Panc1 (cell line): ENCODE data around the gene KCNC1. TPM values are rescaled to one million over a fixed set of nuclear protein-coding genes. Genes with fewer than 3 reads are reported as not detected.

Experiments
- ATAC-seq: fragments of 200-7000 bp; cut with Tn5 transposase; 2 replicates; pipeline ENCODE4 v1.9.1; 2020; ENCODE audit warnings: mild to moderate bottlenecking, moderate library complexity
- BruUV-seq: library from RNA; stranded (reverse); fragments of 400-500 nt; replicated peaks from 2 replicates; lab custom pipeline; 2021; lab: Mats Ljungman, UMichigan
- CTCF ChIA-PET: fragments of 300-600 bp; sonication (Branson Sonifier 250); formaldehyde crosslinking; loops from one replicate; lab custom pipeline; 2022; ENCODE audit warnings: antibody characterized with exemption; lab: Charles Lee
- POLR2A ChIA-PET: fragments of 300-600 bp; sonication (Branson Sonifier 250); formaldehyde crosslinking; loops from one replicate; lab custom pipeline; 2022; ENCODE audit warnings: antibody characterized with exemption; lab: Charles Lee
- DNase-seq: peaks from one replicate; pipeline ENCODE4 v3.0.0-alpha.2; 2010; ENCODE audit warnings: low read depth, low spot score
- H3K27ac ChIP-seq: 2 replicates; pipeline ENCODE4 v1.5.1; 2011; ENCODE audit warnings: mild to moderate bottlenecking, low read length, inconsistent platforms
- H3K27me3 ChIP-seq: fragments of 200-500 bp; sonication (Bioruptor generic); 2 replicates; pipeline ENCODE4 v1.6.0; 2014; ENCODE audit warnings: low read length, inconsistent platforms; ENCODE audit not compliant: control insufficient read depth, insufficient read depth
- H3K36me3 ChIP-seq: fragments of 200-500 bp; sonication (Bioruptor generic); 2 replicates; pipeline ENCODE4 v1.5.1; 2014; ENCODE audit warnings: inconsistent platforms, mild to moderate bottlenecking, low read length, moderate library complexity; ENCODE audit not compliant: control insufficient read depth, insufficient read depth
- H3K4me1 ChIP-seq: 2 replicates; pipeline ENCODE4 v1.5.1; 2011; ENCODE audit warnings: inconsistent platforms, mild to moderate bottlenecking, low read length, moderate library complexity; ENCODE audit not compliant: control insufficient read depth, insufficient read depth
- H3K4me3 ChIP-seq, 2 experiments: 2 replicates each; pipeline ENCODE4 v1.5.1; 2011 to 2012; ENCODE audit warnings: low read depth in 2 of 2, low read length in 2 of 2, mild to moderate bottlenecking in 2 of 2, inconsistent platforms in 1 of 2, moderate library complexity in 1 of 2
- H3K9me3 ChIP-seq: fragments of 200-500 bp; sonication (Bioruptor generic); 2 replicates; pipeline ENCODE4 v1.5.1; 2014; ENCODE audit warnings: low read depth, mild to moderate bottlenecking, inconsistent platforms, low read length, moderate library complexity; ENCODE audit not compliant: control insufficient read depth, insufficient read depth
- POLR2AphosphoS5 ChIP-seq: IDR thresholded peaks from 2 replicates; pipeline ENCODE4 v1.6.1; 2012; ENCODE audit warnings: mild to moderate bottlenecking, low read depth, low read length, moderate library complexity
- SIN3A ChIP-seq: IDR thresholded peaks from 2 replicates; pipeline ENCODE4 v1.6.1; 2012; ENCODE audit warnings: low read depth, mild to moderate bottlenecking, low read length, moderate library complexity, borderline replicate concordance; ENCODE audit not compliant: insufficient read depth
- TCF7L2 ChIP-seq: IDR thresholded peaks from 2 replicates; pipeline ENCODE4 v1.6.1; 2011; ENCODE audit warnings: mild to moderate bottlenecking, low read depth, low read length, inconsistent platforms
- in situ Hi-C: cut with HindIII; loops from 2 replicates; pipeline ENCODE4 v1.10.0; 2016; ENCODE audit warnings: low sequenced_read_pairs, low pct_unique_long_range_greater_than_20kb
- intact Hi-C: fragments of 100-400 bp; cut with micrococcal nuclease; formaldehyde crosslinking; loops from one replicate; pipeline ENCODE4 v1.10.0; 2022; ENCODE audit not compliant: unreplicated experiment
- total RNA-seq: library from RNA; stranded (reverse); gene quantifications from one replicate; pipeline ENCODE4 v1.2.1, GENCODE V29; 2021; ENCODE audit not compliant: unreplicated experiment
- TF ChIP-seq, protein P1 (sequence below): fragments of 450-650 bp; IDR thresholded peaks from 2 replicates; pipeline ENCODE4 v1.5.1; 2017; ENCODE audit warnings: mild to moderate bottlenecking
- TF ChIP-seq, protein P2 (sequence below), 2 experiments: IDR thresholded peaks; 2 replicates each; pipeline ENCODE4 v1.6.1; 2011 to 2012; ENCODE audit warnings: low read depth in 2 of 2, control low read depth in 1 of 2, low read length in 1 of 2, mild to moderate bottlenecking in 1 of 2, moderate library complexity in 1 of 2; ENCODE audit not compliant: insufficient read depth in 1 of 2

KCNC1 gene
- total RNA-seq, 1 experiment from 2014 or later: 0.95 TPM

DNA sequence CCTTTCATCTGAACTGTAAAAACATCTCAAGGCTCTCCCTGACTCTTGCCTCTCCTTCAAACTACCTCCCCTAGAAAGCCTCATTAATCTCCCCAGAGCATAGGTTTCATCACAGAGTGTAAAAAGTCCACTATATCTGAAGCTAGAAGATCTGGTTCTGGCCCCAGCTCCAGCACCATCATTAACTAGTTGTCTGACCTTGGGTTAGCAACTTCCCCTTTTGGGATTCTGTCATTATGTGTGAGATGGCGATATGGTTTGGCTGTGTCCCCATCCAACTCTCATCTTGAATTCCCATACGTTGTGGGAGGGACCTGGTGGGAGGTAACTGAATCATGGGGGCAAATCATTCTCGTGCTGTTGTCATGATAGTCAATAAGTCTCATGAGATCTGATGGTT, 97.3 kb downstream of the KCNC1 start:
- H3K27me3 ChIP-seq: no peaks in the 10 kb centered on the region
- no peaks in the 10 kb centered on the region for H3K4me1 ChIP-seq
- DNase-seq: no peak
- intact Hi-C loops: no loop called here
- ChIA-PET CTCF (no interaction called here), POLR2A (no interaction called here)
- no peaks in the 10 kb centered on the region for H3K9me3 ChIP-seq
- TF ChIP-seq TCF7L2: no peak
- no peak for TF ChIP-seq SIN3A
- TF ChIP-seq POLR2AphosphoS5: no peak
- TF ChIP-seq, protein P1, sequence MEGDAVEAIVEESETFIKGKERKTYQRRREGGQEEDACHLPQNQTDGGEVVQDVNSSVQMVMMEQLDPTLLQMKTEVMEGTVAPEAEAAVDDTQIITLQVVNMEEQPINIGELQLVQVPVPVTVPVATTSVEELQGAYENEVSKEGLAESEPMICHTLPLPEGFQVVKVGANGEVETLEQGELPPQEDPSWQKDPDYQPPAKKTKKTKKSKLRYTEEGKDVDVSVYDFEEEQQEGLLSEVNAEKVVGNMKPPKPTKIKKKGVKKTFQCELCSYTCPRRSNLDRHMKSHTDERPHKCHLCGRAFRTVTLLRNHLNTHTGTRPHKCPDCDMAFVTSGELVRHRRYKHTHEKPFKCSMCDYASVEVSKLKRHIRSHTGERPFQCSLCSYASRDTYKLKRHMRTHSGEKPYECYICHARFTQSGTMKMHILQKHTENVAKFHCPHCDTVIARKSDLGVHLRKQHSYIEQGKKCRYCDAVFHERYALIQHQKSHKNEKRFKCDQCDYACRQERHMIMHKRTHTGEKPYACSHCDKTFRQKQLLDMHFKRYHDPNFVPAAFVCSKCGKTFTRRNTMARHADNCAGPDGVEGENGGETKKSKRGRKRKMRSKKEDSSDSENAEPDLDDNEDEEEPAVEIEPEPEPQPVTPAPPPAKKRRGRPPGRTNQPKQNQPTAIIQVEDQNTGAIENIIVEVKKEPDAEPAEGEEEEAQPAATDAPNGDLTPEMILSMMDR: no peak
- TF ChIP-seq, protein P2, sequence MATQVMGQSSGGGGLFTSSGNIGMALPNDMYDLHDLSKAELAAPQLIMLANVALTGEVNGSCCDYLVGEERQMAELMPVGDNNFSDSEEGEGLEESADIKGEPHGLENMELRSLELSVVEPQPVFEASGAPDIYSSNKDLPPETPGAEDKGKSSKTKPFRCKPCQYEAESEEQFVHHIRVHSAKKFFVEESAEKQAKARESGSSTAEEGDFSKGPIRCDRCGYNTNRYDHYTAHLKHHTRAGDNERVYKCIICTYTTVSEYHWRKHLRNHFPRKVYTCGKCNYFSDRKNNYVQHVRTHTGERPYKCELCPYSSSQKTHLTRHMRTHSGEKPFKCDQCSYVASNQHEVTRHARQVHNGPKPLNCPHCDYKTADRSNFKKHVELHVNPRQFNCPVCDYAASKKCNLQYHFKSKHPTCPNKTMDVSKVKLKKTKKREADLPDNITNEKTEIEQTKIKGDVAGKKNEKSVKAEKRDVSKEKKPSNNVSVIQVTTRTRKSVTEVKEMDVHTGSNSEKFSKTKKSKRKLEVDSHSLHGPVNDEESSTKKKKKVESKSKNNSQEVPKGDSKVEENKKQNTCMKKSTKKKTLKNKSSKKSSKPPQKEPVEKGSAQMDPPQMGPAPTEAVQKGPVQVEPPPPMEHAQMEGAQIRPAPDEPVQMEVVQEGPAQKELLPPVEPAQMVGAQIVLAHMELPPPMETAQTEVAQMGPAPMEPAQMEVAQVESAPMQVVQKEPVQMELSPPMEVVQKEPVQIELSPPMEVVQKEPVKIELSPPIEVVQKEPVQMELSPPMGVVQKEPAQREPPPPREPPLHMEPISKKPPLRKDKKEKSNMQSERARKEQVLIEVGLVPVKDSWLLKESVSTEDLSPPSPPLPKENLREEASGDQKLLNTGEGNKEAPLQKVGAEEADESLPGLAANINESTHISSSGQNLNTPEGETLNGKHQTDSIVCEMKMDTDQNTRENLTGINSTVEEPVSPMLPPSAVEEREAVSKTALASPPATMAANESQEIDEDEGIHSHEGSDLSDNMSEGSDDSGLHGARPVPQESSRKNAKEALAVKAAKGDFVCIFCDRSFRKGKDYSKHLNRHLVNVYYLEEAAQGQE (IDR thresholded peaks at IDR 0.05; ENCODE audit: insufficient read depth in 1 of 2, low read depth in 2 of 2, low read length in 1 of 2): no peak
- in situ Hi-C loops: no loop called here
- H3K4me3 ChIP-seq: no peak overlapping the region
- no peak for ATAC-seq
- no TSS peak for BruUV-seq
- H3K27ac ChIP-seq: no peak overlapping the region
- no peaks in the 10 kb centered on the region for H3K36me3 ChIP-seq

Other genes with a start within 250 kb of the KCNC1 start
- gene USH1C, start 190.4 kb upstream of the KCNC1 start, total RNA-seq: not detected
- not detected for gene OTOG, start 187.5 kb upstream of the KCNC1 start, total RNA-seq
- gene MYOD1, start 15.2 kb upstream of the KCNC1 start, total RNA-seq: not detected